Kasumi-1 (cell line): Measurements from ENCODE around the gene ZNF423.

Experiments
- DNase-seq, 2 experiments: peaks; one replicate each; lab custom pipeline; 2025; lab: John Stamatoyannopoulos, UW

The ZNF423 gene

DNA sequence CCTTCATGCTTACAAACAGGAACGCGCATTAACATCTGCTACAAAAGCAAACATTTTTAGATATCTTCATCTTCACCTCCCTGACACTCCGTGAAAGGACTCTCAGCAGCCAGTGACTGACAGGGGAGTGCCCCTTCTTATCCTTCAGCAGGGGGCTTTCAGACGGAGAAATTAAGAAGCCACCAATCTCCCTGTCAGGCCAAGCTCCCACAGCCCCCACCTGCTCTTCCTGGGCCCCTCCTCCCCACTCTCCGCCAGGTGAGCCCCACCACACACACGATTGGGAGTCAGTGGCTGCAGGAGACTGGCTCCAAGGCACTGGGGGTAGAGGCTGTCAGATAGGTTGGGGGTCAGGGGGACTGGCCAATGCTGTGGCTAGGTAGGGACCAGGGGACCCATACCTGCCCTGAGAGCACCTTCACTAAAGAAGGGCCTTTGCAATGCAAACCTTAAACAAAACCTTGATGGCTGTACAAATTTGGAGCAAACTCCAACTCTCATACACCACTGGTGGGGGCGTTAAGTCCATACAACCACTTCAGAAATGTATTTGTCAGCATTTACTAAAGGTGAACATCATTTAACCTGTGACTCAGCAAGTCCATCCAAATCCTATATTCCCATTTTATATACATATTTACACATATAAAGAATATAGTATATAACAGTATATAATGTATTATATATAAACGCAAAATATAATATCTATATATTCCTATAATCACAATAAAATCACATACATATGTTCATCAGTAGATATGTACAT, 232.2 kb downstream of the ZNF423 start:
- no peak for DNase-seq

- no peak for DNase-seq
Observed at GRCh38 chr16:49622421-49623402, 233.2 kb downstream of the ZNF423 start.

DNA sequence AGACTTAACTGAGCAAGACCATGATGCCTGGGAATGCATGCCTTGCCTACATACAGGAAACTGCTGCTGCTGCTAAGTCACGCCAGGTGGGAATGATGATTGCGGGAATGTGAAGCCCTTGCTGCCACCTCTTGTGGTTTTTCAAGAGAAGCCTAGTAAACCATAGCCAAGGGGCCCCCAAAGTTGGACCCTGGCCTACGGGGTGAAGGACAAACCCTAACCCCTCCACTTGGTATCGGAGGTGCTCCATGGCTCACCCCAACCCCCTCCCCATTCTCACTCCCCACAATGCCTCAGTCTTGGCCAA, 233.9 kb downstream of the ZNF423 start:
- DNase-seq: no peak

GRCh38 chr16:49621241-49622083, 234.4 kb downstream of the ZNF423 start:
- DNase-seq: no peak

DNA sequence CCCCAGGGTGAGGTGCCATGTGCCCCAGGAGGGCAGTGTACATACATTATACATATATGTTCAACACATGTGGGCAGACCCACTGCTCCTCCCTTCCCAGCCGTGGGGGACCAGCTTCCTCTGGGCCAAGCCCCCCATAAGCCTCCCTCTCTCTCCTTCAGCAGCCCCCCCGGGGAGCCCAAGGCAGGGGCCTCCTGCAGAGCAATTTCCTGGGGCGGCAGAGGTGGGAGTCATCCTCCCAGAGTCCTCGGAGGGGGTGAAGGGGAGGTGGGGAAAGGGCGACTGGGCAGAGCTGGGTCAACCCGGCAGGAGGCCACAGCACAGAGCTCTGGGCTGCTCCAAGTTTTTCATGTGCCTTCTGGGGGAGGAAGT, 235.1 kb downstream of the ZNF423 start:
- no peak for DNase-seq

DNA sequence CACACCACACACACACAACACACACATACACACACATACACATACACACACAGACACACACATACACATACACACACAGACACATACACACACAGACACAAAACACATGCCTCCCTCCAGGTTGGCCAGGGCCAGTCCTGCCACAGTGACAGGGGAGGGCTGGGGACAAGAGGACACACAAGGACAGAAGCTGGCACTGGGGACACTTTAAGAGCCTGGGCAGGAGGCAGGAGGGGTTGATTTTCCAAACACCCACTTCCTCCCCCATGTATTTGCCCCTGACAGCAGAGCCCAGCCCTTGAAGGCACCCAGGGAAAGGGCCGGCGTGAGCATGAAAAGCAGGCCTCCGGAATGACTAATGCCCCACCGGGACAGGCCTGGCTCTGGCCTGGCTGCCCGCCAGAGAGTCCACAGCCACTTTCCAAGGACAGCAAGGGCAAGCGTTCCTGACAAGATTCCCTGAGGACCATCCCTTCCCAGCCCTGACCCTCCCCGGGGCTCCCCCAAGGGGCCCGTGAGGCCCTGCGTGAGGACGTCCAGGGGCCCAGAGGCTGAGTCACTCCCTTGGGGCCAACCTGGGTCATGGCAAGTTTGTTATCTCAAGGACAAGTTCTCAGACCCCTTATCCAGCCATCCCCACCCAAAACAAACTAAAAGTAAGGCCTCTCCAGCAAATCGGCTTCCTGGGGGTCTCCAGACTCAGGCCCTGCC, 235.6 kb downstream of the ZNF423 start:
- DNase-seq: no peak

DNA sequence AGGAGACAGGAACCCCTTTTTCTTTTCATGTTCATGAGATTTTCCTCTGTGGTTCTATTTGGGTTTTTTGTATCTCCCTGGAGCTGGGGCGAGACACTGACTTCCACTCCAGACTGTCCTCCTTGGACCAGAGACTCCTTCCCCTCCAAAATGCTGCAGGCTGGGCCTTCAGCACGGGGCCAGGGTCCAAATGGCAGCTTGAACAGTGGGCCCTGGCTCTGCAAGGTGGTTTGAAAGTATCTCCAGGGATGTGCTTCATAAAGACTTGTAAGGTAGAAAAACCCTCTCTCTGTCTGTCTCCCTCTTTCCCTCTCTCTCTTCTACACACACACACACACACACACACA, 236.1 kb downstream of the ZNF423 start:
- DNase-seq: no peak

- DNase-seq: no peak
Observed at GRCh38 chr16:49618955-49619354, 237.0 kb downstream of the ZNF423 start.

DNA sequence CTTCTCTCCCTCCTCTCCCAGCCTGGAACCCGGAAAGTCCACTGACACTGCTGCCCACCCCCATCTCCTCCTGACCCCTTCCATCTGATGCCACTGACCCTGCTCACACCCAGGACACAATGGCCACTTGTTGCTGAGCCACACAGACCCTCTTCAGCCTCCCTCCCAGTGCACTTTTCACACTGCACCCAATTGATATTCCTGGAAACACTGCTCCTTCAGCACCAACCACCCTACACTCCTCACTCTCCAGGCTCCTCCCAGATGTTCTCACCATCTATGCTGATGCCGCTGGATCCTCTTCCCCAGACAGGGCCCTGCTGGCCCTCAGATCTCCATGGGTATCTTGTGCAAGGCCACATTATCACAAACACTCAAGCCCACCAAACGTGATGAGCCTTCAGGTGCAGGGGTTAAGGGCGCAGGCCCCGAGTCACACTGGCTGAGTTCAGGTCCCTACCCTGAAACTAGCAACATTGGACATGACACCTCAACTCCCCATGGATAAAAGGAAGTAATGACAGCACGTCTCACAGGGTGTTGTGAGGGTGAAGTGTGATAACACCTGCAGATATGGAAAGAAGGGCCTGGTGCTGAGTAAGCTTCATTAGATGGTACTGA, 238.1 kb downstream of the ZNF423 start:
- no peak for DNase-seq

- DNase-seq: no peak
Observed at GRCh38 chr16:49617016-49617629, 238.8 kb downstream of the ZNF423 start.

- no peak for DNase-seq
Observed at GRCh38 chr16:49615576-49615975, 240.3 kb downstream of the ZNF423 start.

DNA sequence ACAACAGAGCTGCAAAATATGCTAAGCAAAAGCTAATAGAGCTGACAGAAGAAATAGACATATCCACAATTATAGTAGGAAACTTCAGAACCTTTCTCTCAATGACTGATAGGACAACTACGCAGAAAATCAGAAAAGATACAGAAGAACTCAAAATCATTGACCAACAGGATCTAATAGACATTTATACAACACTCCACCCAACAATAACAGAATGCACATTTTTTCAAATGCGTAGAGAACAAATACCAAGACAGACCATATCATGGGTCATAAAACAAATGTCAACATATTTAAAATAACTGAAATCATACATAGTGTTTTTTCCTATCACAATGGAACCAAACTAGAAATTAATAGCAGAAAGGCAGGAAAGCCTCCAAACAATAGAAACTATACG, 244.9 kb downstream of the ZNF423 start:
- no peak for DNase-seq

DNA sequence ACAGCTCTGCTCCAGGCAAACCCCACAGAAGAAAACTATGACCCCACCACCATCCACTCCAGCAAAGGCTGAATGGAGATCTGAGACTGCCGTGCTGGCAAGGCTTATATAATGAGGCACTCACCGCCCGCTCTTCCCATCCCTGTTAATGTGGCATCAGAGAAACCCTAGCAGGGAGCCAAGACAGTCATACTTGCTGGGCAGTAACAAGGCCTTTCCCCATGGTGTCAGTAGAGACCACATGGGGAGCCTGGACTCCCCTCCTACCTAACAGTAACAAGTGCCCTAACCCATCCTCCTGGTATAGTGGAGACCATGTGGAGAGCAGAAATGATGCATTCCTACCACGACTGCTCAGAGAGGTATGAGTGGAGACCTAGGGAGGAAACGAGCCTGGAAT, 247.1 kb downstream of the ZNF423 start:
- no peak for DNase-seq

- no peak for DNase-seq
Observed at GRCh38 chr16:49608098-49608497, 247.8 kb downstream of the ZNF423 start.

DNA sequence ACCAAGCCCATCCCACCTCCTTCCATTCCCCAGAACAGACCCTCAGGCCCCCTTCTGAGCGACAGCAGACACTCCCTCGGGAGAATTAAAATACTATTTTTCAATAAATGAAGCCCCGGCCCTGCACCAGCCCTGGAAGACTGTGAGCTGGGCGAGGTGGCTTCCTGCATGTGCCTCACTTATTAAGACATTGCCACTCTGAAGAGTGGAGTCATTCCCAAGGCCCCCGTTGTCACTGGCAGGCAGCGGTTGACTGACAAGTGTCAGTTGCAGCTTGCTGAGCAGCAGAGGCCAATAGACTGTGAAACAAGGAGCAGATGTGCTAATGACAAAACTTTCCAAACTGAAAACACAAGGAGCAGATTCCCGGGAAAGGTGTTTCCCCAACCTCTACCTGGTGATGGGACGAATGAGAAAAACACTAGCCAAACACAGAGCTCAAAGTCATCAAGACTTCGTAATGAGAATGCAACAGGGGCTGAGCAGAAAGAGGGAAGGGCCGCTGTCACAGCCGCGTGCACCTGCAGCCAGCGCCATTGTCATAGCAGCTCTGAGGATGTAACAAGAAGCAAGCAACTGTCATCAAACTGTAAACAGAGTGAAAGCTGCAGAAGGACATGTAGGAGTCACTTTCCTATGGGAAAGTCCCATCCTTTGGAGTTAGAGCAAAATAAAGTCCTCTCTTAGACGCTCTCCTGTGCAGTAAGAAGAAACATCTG, 250.2 kb downstream of the ZNF423 start:
- no peak for DNase-seq

DNA sequence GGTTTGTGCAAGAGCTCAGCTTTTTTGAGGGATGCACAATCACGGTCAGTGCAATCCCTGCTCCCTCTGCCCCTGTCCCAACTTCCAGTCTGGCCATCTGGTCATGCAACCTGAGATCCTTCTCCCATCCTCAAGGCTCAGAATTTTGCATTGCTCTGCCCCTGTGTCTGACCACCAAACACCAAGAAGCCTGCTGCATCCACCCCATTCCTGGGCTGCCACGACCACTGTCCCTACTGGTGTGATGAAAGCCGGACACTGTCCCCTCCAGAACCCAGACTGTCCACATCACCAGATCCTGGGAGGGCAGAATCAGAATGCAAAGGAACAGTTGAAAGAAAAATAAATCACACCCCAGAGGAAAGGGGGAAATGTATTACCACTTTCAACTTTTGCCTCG, 251.3 kb downstream of the ZNF423 start:
- DNase-seq: no peak

DNA sequence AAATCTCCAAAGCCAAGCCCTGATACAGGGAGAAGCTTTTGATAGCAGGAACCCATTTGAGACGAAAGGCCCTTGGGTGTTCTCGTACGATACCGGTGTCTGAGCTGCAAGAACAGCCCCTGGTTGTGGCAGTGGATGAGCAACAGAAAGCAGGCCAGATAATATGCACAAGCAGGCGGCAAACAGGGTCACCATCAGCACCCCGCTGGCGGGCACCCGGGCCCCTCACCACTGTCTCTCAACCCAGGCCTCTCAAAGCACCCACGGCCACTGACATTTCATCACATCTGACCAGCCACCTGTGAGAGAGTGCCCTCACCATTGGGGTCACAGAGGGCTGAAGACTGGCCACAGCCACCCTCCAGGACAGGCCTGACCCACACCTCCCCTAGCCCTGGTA, 252.0 kb downstream of the ZNF423 start:
- DNase-seq: no peak

GRCh38 chr16:49602976-49603310, 253.0 kb downstream of the ZNF423 start:
- DNase-seq: no peak

DNA sequence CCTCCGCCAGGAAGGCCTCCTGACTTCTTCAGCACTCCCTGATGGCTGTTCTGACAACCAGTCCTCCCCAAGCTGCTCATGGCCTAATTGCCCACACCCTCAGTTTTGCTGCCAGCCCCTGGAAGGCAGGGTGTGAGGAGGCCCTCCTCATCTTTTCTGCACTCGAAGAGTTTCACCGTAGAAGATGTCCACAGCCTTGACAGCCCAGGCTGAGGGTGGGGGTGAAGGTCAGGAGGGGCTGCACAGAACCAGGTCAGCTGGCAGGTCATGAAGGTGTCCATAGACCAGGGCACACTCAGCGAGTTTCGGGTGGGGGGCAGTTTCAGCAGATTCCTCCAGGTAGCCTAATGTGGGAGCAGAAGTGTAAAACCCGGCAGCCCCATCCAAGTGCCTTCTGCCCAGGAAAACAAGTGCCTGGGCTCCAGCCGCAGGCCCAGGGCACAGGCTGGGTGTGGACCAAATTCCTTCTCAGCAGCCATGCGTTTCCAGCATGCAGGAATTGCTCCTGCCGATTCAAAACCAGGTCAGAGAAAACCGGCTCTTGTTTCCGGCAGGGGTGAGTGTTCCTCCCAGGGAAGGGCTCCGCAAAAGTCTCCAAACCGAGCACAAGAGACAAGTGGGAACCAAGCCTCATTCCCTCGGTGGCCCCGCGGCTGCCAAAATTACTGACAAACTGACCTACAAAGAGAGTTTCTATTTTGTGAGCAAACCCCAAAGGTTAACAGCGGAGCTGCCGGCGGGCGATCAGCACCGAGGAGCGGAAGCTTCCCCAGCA, 253.5 kb downstream of the ZNF423 start:
- DNase-seq: no peak

- no peak for DNase-seq
Observed at GRCh38 chr16:49601576-49601975, 254.3 kb downstream of the ZNF423 start.
